Measurements from ENCODE around the gene TIFAB.

TIFAB gene

GRCh38 chr5:135461481-135462151 lies 9.5 kb upstream of the TIFAB start:
- peaks cover 50% of the 10 kb centered on the region for H3K27me3 ChIP-seq (ENCODE audit: insufficient read depth, low read length)
- H3K4me3 ChIP-seq (ENCODE audit: low read length), result no peak overlapping the region
- H2AFZ ChIP-seq (ENCODE audit: low read depth, low read length), result no peak overlapping the region
- peaks cover 4% of the 10 kb centered on the region for H3K4me1 ChIP-seq (ENCODE audit: insufficient read depth, low read length)
- no peaks in the 10 kb centered on the region for H3K9me3 ChIP-seq (ENCODE audit: low read length)
- no peaks in the 10 kb centered on the region for H3K36me3 ChIP-seq (ENCODE audit: insufficient read depth, low read length)

GRCh38 chr5:135460246-135461033 lies 8.3 kb upstream of the TIFAB start:
- Histone ChIP-seq H3K9me3 (ENCODE audit: low read length) (no peaks in the 10 kb centered on the region), H3K27me3 (ENCODE audit: insufficient read depth, low read length) (peaks cover 45% of the 10 kb centered on the region), H3K4me1 (ENCODE audit: insufficient read depth, low read length) (no peaks in the 10 kb centered on the region), H2AFZ (ENCODE audit: low read depth, low read length) (no peak overlapping the region), H3K36me3 (ENCODE audit: insufficient read depth, low read length) (no peaks in the 10 kb centered on the region), H3K4me3 (ENCODE audit: low read length) (no peak overlapping the region)

- Histone ChIP-seq H3K9me3 (ENCODE audit: low read length) (no peaks in the 10 kb centered on the region), H3K4me3 (ENCODE audit: low read length) (no peak overlapping the region), H3K4me1 (ENCODE audit: insufficient read depth, low read length) (no peaks in the 10 kb centered on the region), H2AFZ (ENCODE audit: low read depth, low read length) (no peak overlapping the region), H3K27me3 (ENCODE audit: insufficient read depth, low read length) (peaks cover 35% of the 10 kb centered on the region), H3K36me3 (ENCODE audit: insufficient read depth, low read length) (no peaks in the 10 kb centered on the region)
These were observed 6.8 kb upstream of the TIFAB start for GRCh38 chr5:135458921-135459331.

- Histone ChIP-seq H3K27me3 (ENCODE audit: insufficient read depth, low read length) (peaks cover 29% of the 10 kb centered on the region), H3K9me3 (ENCODE audit: low read length) (no peaks in the 10 kb centered on the region), H2AFZ (ENCODE audit: low read depth, low read length) (no peak overlapping the region), H3K4me1 (ENCODE audit: insufficient read depth, low read length) (no peaks in the 10 kb centered on the region), H3K4me3 (ENCODE audit: low read length) (no peak overlapping the region), H3K36me3 (ENCODE audit: insufficient read depth, low read length) (no peaks in the 10 kb centered on the region)
These were observed 6.2 kb upstream of the TIFAB start for GRCh38 chr5:135458356-135458755.

GRCh38 chr5:135457424-135458071 lies 5.4 kb upstream of the TIFAB start:
- Histone ChIP-seq H2AFZ (ENCODE audit: low read depth, low read length) (no peak overlapping the region), H3K27me3 (ENCODE audit: insufficient read depth, low read length) (peaks cover 25% of the 10 kb centered on the region), H3K4me1 (ENCODE audit: insufficient read depth, low read length) (no peaks in the 10 kb centered on the region), H3K9me3 (ENCODE audit: low read length) (no peaks in the 10 kb centered on the region), H3K4me3 (ENCODE audit: low read length) (no peak overlapping the region), H3K36me3 (ENCODE audit: insufficient read depth, low read length) (no peaks in the 10 kb centered on the region)

GRCh38 chr5:135456238-135457099 lies 4.3 kb upstream of the TIFAB start:
- Histone ChIP-seq H2AFZ (ENCODE audit: low read depth, low read length) (no peak overlapping the region), H3K27me3 (ENCODE audit: insufficient read depth, low read length) (peaks cover 21% of the 10 kb centered on the region), H3K9me3 (ENCODE audit: low read length) (no peaks in the 10 kb centered on the region), H3K36me3 (ENCODE audit: insufficient read depth, low read length) (no peaks in the 10 kb centered on the region), H3K4me1 (ENCODE audit: insufficient read depth, low read length) (no peaks in the 10 kb centered on the region), H3K4me3 (ENCODE audit: low read length) (no peak overlapping the region)

GRCh38 chr5:135455876-135456237 lies 3.7 kb upstream of the TIFAB start:
- H2AFZ ChIP-seq (ENCODE audit: low read depth, low read length), result no peak overlapping the region
- no peaks in the 10 kb centered on the region for H3K36me3 ChIP-seq (ENCODE audit: insufficient read depth, low read length)
- no peak overlapping the region for H3K4me3 ChIP-seq (ENCODE audit: low read length)
- H3K4me1 ChIP-seq (ENCODE audit: insufficient read depth, low read length), result no peaks in the 10 kb centered on the region
- H3K9me3 ChIP-seq (ENCODE audit: low read length), result no peaks in the 10 kb centered on the region
- H3K27me3 ChIP-seq (ENCODE audit: insufficient read depth, low read length), result peaks cover 21% of the 10 kb centered on the region

GRCh38 chr5:135454946-135455345 lies 2.8 kb upstream of the TIFAB start:
- H3K4me3 ChIP-seq (ENCODE audit: low read length), result no peak overlapping the region
- peaks cover 13% of the 10 kb centered on the region for H3K27me3 ChIP-seq (ENCODE audit: insufficient read depth, low read length)
- H3K9me3 ChIP-seq (ENCODE audit: low read length), result no peaks in the 10 kb centered on the region
- H3K4me1 ChIP-seq (ENCODE audit: insufficient read depth, low read length), result peaks cover 5% of the 10 kb centered on the region
- H3K36me3 ChIP-seq (ENCODE audit: insufficient read depth, low read length), result no peaks in the 10 kb centered on the region
- no peak overlapping the region for H2AFZ ChIP-seq (ENCODE audit: low read depth, low read length)

GRCh38 chr5:135453613-135454012 lies 1.5 kb upstream of the TIFAB start:
- Histone ChIP-seq H3K36me3 (ENCODE audit: insufficient read depth, low read length) (no peaks in the 10 kb centered on the region), H3K4me1 (ENCODE audit: insufficient read depth, low read length) (peaks cover 5% of the 10 kb centered on the region), H3K4me3 (ENCODE audit: low read length) (no peak overlapping the region), H3K9me3 (ENCODE audit: low read length) (no peaks in the 10 kb centered on the region), H2AFZ (ENCODE audit: low read depth, low read length) (no peak overlapping the region), H3K27me3 (ENCODE audit: insufficient read depth, low read length) (peaks cover 5% of the 10 kb centered on the region)

- H3K4me1 ChIP-seq (ENCODE audit: insufficient read depth, low read length), result peaks cover 5% of the 10 kb centered on the region
- peaks cover 5% of the 10 kb centered on the region for H3K27me3 ChIP-seq (ENCODE audit: insufficient read depth, low read length)
- H3K36me3 ChIP-seq (ENCODE audit: insufficient read depth, low read length), result no peaks in the 10 kb centered on the region
- no peaks in the 10 kb centered on the region for H3K9me3 ChIP-seq (ENCODE audit: low read length)
- no peak overlapping the region for H2AFZ ChIP-seq (ENCODE audit: low read depth, low read length)
- no peak overlapping the region for H3K4me3 ChIP-seq (ENCODE audit: low read length)
These were observed 400 bp downstream of the TIFAB start for GRCh38 chr5:135451581-135452320.

- Histone ChIP-seq H3K36me3 (ENCODE audit: insufficient read depth, low read length) (no peaks in the 10 kb centered on the region), H3K27me3 (ENCODE audit: insufficient read depth, low read length) (peaks cover 5% of the 10 kb centered on the region), H3K4me3 (ENCODE audit: low read length) (no peak overlapping the region), H3K9me3 (ENCODE audit: low read length) (no peaks in the 10 kb centered on the region), H2AFZ (ENCODE audit: low read depth, low read length) (no peak overlapping the region), H3K4me1 (ENCODE audit: insufficient read depth, low read length) (peaks cover 5% of the 10 kb centered on the region)
These were observed 1.2 kb downstream of the TIFAB start for GRCh38 chr5:135450952-135451351.

GRCh38 chr5:135450336-135450735 lies 1.8 kb downstream of the TIFAB start:
- no peak overlapping the region for H2AFZ ChIP-seq (ENCODE audit: low read depth, low read length)
- H3K4me3 ChIP-seq (ENCODE audit: low read length), result no peak overlapping the region
- H3K9me3 ChIP-seq (ENCODE audit: low read length), result no peaks in the 10 kb centered on the region
- no peaks in the 10 kb centered on the region for H3K36me3 ChIP-seq (ENCODE audit: insufficient read depth, low read length)
- H3K27me3 ChIP-seq (ENCODE audit: insufficient read depth, low read length), result peaks cover 7% of the 10 kb centered on the region
- peaks cover 5% of the 10 kb centered on the region for H3K4me1 ChIP-seq (ENCODE audit: insufficient read depth, low read length)

Data from neuron (in vitro differentiated cells).